ENCODE measurements around the gene CDH23. TPM values are rescaled to one million over a fixed set of nuclear protein-coding genes. Genes with fewer than 3 reads are reported as not detected.

CDH23 gene
- total and polyA plus RNA-seq, 8 donors: 3.4 to 64.6 (median 9.9) TPM

DNA sequence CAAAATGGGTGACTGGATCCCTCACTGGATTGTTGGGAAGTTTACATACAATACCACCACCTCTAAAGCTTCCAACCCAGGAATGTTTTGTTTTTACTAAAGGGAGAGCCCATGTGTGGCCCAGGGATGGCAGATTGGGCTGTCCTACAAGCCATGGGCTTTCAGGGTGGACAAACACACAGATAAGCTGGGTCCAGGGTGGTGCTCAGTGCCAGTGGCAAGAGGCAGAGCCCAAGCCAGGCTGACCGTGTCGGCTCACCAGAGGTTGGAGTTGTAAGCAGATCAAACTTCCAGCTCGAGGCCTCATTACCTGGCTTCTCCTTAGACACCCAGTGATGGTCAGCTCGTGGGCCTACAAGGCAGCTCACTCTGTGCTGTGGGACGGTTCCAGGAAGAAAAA lies 52.3 kb downstream of the CDH23 start:
- Histone ChIP-seq H3K4me3 (no peak overlapping the region), H3K36me3 (no peaks in the 10 kb centered on the region), H3K4me1 (no peaks in the 10 kb centered on the region), H3K27me3 (no peaks in the 10 kb centered on the region), H3K27ac (no peak overlapping the region), H3K9me3 (no peaks in the 10 kb centered on the region)
- 82 to 89% methylated on average over 5 of the region's 5 CpGs for WGBS, 2 donors
- intact Hi-C loops (cut with DNase I): no loop called here
- FAIRE-seq (no peak), DNase-seq (no peak), ATAC-seq (no peak)
- TF ChIP-seq, protein P1, sequence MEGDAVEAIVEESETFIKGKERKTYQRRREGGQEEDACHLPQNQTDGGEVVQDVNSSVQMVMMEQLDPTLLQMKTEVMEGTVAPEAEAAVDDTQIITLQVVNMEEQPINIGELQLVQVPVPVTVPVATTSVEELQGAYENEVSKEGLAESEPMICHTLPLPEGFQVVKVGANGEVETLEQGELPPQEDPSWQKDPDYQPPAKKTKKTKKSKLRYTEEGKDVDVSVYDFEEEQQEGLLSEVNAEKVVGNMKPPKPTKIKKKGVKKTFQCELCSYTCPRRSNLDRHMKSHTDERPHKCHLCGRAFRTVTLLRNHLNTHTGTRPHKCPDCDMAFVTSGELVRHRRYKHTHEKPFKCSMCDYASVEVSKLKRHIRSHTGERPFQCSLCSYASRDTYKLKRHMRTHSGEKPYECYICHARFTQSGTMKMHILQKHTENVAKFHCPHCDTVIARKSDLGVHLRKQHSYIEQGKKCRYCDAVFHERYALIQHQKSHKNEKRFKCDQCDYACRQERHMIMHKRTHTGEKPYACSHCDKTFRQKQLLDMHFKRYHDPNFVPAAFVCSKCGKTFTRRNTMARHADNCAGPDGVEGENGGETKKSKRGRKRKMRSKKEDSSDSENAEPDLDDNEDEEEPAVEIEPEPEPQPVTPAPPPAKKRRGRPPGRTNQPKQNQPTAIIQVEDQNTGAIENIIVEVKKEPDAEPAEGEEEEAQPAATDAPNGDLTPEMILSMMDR (IDR thresholded peaks at IDR 0.05): no peak

DNA sequence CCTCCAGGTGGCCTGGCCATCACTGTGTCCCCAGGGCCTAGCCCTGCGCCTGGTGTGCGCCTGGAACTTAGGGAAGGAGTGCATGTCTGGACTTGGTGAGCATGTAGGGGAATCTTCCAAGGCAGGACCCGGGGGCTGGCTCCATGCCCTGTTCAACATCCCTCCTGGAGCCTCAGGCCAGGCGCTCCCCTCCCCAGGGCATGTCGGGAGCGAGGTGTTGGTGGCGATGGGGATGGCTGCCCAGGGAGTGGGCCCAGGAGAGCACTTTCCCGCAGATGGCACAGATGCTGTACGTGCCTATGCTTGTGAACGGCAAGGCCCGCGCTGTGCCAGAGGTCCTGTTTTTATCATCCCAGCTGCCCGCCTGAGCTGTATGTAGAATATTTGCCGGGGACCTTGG lies 55.0 kb downstream of the CDH23 start:
- H3K27ac ChIP-seq: no peak overlapping the region
- no peak for FAIRE-seq
- no peaks in the 10 kb centered on the region for H3K27me3 ChIP-seq
- intact Hi-C loops (cut with DNase I): no loop called here
- ATAC-seq: no peak
- H3K4me1 ChIP-seq: no peaks in the 10 kb centered on the region
- H3K9me3 ChIP-seq: no peaks in the 10 kb centered on the region
- TF ChIP-seq, protein P1 (IDR thresholded peaks at IDR 0.05): no peak
- no peak for DNase-seq
- H3K4me3 ChIP-seq: no peak overlapping the region
- 82 to 83% methylated on average over 14 of the region's 14 CpGs for WGBS, 2 donors
- no peaks in the 10 kb centered on the region for H3K36me3 ChIP-seq

DNA sequence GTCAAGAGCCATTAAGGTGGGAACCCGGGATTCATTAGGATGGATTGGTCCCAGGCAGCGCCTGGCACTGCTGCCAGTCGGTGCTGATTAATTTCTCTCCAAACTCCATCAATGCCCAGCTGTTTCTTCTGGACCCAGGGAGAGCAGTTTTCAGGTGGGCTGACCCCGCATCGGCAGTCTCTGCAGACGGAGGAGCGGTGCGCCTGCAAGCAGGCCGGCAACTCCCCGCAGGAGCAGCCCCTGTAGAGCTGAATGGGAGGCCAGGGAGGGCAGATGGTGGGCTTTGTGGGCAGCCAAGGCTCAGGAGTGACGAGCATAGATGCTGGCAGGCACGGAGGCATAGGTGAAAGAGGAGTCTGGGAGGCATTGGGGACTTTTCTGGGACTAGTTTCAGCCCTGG lies 56.5 kb downstream of the CDH23 start:
- intact Hi-C loops (cut with DNase I): no loop called here
- Histone ChIP-seq H3K27ac (no peak overlapping the region), H3K27me3 (no peaks in the 10 kb centered on the region), H3K9me3 (no peaks in the 10 kb centered on the region), H3K4me3 (no peak overlapping the region), H3K4me1 (no peaks in the 10 kb centered on the region), H3K36me3 (no peaks in the 10 kb centered on the region)
- ATAC-seq (no peak), DNase-seq (no peak), FAIRE-seq (no peak)
- WGBS, 2 donors: 62 to 66% methylated on average over 12 of the region's 12 CpGs
- TF ChIP-seq, protein P1 (IDR thresholded peaks at IDR 0.05): no peak

DNA sequence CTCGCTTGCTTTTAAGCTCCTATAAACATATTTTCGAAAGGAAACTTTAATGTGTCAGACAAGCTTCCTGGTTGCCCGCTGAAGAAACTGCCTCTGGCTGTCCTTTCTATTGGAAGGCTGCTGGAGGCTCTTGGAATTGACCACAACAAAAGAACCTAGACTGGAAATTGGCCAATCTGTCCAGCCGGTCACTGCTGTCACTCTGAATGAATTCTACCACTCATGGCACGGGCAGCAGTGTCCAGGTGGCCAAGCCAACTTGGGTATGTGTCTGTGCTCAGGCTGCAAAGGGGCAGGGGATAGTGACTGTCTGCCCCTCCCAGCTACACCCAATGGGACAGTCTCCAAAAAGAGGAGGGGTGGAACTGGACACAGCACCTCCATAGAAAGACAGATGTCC lies 57.6 kb downstream of the CDH23 start:
- whole genome bisulfite sequencing, 2 donors: 66 to 73% methylated on average over 5 of the region's 5 CpGs
- TF ChIP-seq, protein P1 (IDR thresholded peaks at IDR 0.05): no peak
- H3K4me3 ChIP-seq: no peak overlapping the region
- DNase-seq (no peak), ATAC-seq (no peak), FAIRE-seq (no peak)
- H3K4me1 ChIP-seq: no peaks in the 10 kb centered on the region
- no peaks in the 10 kb centered on the region for H3K36me3 ChIP-seq
- no peaks in the 10 kb centered on the region for H3K9me3 ChIP-seq
- H3K27ac ChIP-seq: no peak overlapping the region
- intact Hi-C loops (cut with DNase I): no loop called here
- no peaks in the 10 kb centered on the region for H3K27me3 ChIP-seq

DNA sequence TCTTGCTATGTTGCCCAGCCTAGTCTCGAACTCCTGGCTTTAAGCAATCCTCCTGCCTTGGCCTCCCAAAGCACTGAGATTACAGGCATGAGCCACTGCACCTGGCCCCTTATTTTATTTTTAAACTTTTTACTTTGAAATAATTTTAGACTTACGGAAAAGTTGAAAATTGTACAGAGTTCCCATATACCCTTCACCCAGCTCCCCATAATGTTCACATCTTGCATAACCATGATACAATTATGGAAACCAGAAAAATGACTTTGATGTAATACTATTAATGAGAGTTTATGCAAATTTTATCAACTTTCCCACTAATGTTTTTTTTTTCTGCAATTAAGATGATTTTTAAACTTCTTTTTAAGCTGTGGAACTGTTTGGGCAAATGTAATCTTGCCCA lies 58.3 kb downstream of the CDH23 start:
- TF ChIP-seq, protein P1 (IDR thresholded peaks at IDR 0.05): no peak
- no peak overlapping the region for H3K4me3 ChIP-seq
- FAIRE-seq (no peak), DNase-seq (no peak), ATAC-seq (no peak)
- H3K9me3 ChIP-seq: no peaks in the 10 kb centered on the region
- H3K4me1 ChIP-seq: no peaks in the 10 kb centered on the region
- 52% methylated on average over 2 of the region's 2 CpGs for WGBS, 2 donors
- no peak overlapping the region for H3K27ac ChIP-seq
- no peaks in the 10 kb centered on the region for H3K36me3 ChIP-seq
- H3K27me3 ChIP-seq: no peaks in the 10 kb centered on the region
- intact Hi-C loops (cut with DNase I): no loop called here
